Panc1 (cell line): ENCODE measurements around the gene C1orf210. TPM values are rescaled to one million over a fixed set of nuclear protein-coding genes. Genes with fewer than 3 reads are reported as not detected.

Experiments
- ATAC-seq: fragments of 200-7000 bp; cut with Tn5 transposase; 2 replicates; pipeline ENCODE4 v1.9.1; 2020; ENCODE audit warnings: mild to moderate bottlenecking, moderate library complexity
- BruUV-seq: library from RNA; stranded (reverse); fragments of 400-500 nt; replicated peaks from 2 replicates; lab custom pipeline; 2021; lab: Mats Ljungman, UMichigan
- CTCF ChIA-PET: fragments of 300-600 bp; sonication (Branson Sonifier 250); formaldehyde crosslinking; loops from one replicate; lab custom pipeline; 2022; ENCODE audit warnings: antibody characterized with exemption; lab: Charles Lee
- POLR2A ChIA-PET: fragments of 300-600 bp; sonication (Branson Sonifier 250); formaldehyde crosslinking; loops from one replicate; lab custom pipeline; 2022; ENCODE audit warnings: antibody characterized with exemption; lab: Charles Lee
- DNase-seq: peaks from one replicate; pipeline ENCODE4 v3.0.0-alpha.2; 2010; ENCODE audit warnings: low read depth, low spot score
- H3K27ac ChIP-seq: 2 replicates; pipeline ENCODE4 v1.5.1; 2011; ENCODE audit warnings: mild to moderate bottlenecking, low read length, inconsistent platforms
- H3K27me3 ChIP-seq: fragments of 200-500 bp; sonication (Bioruptor generic); 2 replicates; pipeline ENCODE4 v1.6.0; 2014; ENCODE audit warnings: low read length, inconsistent platforms; ENCODE audit not compliant: control insufficient read depth, insufficient read depth
- H3K36me3 ChIP-seq: fragments of 200-500 bp; sonication (Bioruptor generic); 2 replicates; pipeline ENCODE4 v1.5.1; 2014; ENCODE audit warnings: inconsistent platforms, mild to moderate bottlenecking, low read length, moderate library complexity; ENCODE audit not compliant: control insufficient read depth, insufficient read depth
- H3K4me1 ChIP-seq: 2 replicates; pipeline ENCODE4 v1.5.1; 2011; ENCODE audit warnings: inconsistent platforms, mild to moderate bottlenecking, low read length, moderate library complexity; ENCODE audit not compliant: control insufficient read depth, insufficient read depth
- H3K4me3 ChIP-seq, 2 experiments: 2 replicates each; pipeline ENCODE4 v1.5.1; 2011 to 2012; ENCODE audit warnings: low read depth in 2 of 2, low read length in 2 of 2, mild to moderate bottlenecking in 2 of 2, inconsistent platforms in 1 of 2, moderate library complexity in 1 of 2
- H3K9me3 ChIP-seq: fragments of 200-500 bp; sonication (Bioruptor generic); 2 replicates; pipeline ENCODE4 v1.5.1; 2014; ENCODE audit warnings: low read depth, mild to moderate bottlenecking, inconsistent platforms, low read length, moderate library complexity; ENCODE audit not compliant: control insufficient read depth, insufficient read depth
- POLR2AphosphoS5 ChIP-seq: IDR thresholded peaks from 2 replicates; pipeline ENCODE4 v1.6.1; 2012; ENCODE audit warnings: mild to moderate bottlenecking, low read depth, low read length, moderate library complexity
- SIN3A ChIP-seq: IDR thresholded peaks from 2 replicates; pipeline ENCODE4 v1.6.1; 2012; ENCODE audit warnings: low read depth, mild to moderate bottlenecking, low read length, moderate library complexity, borderline replicate concordance; ENCODE audit not compliant: insufficient read depth
- TCF7L2 ChIP-seq: IDR thresholded peaks from 2 replicates; pipeline ENCODE4 v1.6.1; 2011; ENCODE audit warnings: mild to moderate bottlenecking, low read depth, low read length, inconsistent platforms
- in situ Hi-C: cut with HindIII; loops from 2 replicates; pipeline ENCODE4 v1.10.0; 2016; ENCODE audit warnings: low sequenced_read_pairs, low pct_unique_long_range_greater_than_20kb
- intact Hi-C: fragments of 100-400 bp; cut with micrococcal nuclease; formaldehyde crosslinking; loops from one replicate; pipeline ENCODE4 v1.10.0; 2022; ENCODE audit not compliant: unreplicated experiment
- total RNA-seq: library from RNA; stranded (reverse); gene quantifications from one replicate; pipeline ENCODE4 v1.2.1, GENCODE V29; 2021; ENCODE audit not compliant: unreplicated experiment
- TF ChIP-seq, protein P1 (sequence below), 2 experiments: IDR thresholded peaks; 2 replicates each; pipeline ENCODE4 v1.6.1; 2011 to 2012; ENCODE audit warnings: low read depth in 2 of 2, control low read depth in 1 of 2, low read length in 1 of 2, mild to moderate bottlenecking in 1 of 2, moderate library complexity in 1 of 2; ENCODE audit not compliant: insufficient read depth in 1 of 2
- TF ChIP-seq, protein P2 (sequence below): fragments of 450-650 bp; IDR thresholded peaks from 2 replicates; pipeline ENCODE4 v1.5.1; 2017; ENCODE audit warnings: mild to moderate bottlenecking

Gene C1orf210
- total RNA-seq, 1 experiment from 2014 or later, result not detected

DNA sequence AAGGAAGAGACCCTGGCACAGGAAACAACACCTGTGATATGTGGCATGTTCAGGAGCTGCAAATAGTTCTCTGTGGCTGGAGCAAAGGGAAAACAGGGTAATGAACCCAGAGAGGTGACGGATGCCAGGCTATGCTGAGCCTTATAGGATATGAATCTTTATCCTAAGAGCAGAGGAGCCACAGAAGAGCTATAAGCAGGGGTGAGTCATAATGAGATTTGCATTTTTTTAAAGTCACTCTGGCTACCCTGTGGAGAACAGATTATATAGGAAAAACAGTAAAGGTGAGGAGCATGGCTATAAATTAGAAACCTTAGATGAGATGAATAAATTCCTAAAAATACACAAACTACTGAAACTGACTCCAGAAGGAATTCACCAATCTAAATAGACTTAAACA, 39.4 kb upstream of the C1orf210 start:
- ChIA-PET CTCF (no interaction called here), POLR2A (no interaction called here)
- H3K27me3 ChIP-seq, result no peaks in the 10 kb centered on the region
- intact Hi-C loops, result no loop called here
- no peak overlapping the region for H3K27ac ChIP-seq
- BruUV-seq, result no TSS peak
- H3K9me3 ChIP-seq, result no peaks in the 10 kb centered on the region
- ATAC-seq (no peak), DNase-seq (no peak)
- in situ Hi-C loops, result no loop called here
- no peak overlapping the region for H3K4me3 ChIP-seq
- TF ChIP-seq SIN3A (no peak), POLR2AphosphoS5 (no peak), TCF7L2 (no peak)
- TF ChIP-seq, protein P1, sequence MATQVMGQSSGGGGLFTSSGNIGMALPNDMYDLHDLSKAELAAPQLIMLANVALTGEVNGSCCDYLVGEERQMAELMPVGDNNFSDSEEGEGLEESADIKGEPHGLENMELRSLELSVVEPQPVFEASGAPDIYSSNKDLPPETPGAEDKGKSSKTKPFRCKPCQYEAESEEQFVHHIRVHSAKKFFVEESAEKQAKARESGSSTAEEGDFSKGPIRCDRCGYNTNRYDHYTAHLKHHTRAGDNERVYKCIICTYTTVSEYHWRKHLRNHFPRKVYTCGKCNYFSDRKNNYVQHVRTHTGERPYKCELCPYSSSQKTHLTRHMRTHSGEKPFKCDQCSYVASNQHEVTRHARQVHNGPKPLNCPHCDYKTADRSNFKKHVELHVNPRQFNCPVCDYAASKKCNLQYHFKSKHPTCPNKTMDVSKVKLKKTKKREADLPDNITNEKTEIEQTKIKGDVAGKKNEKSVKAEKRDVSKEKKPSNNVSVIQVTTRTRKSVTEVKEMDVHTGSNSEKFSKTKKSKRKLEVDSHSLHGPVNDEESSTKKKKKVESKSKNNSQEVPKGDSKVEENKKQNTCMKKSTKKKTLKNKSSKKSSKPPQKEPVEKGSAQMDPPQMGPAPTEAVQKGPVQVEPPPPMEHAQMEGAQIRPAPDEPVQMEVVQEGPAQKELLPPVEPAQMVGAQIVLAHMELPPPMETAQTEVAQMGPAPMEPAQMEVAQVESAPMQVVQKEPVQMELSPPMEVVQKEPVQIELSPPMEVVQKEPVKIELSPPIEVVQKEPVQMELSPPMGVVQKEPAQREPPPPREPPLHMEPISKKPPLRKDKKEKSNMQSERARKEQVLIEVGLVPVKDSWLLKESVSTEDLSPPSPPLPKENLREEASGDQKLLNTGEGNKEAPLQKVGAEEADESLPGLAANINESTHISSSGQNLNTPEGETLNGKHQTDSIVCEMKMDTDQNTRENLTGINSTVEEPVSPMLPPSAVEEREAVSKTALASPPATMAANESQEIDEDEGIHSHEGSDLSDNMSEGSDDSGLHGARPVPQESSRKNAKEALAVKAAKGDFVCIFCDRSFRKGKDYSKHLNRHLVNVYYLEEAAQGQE (IDR thresholded peaks at IDR 0.05; ENCODE audit: insufficient read depth in 1 of 2, low read depth in 2 of 2, low read length in 1 of 2), result no peak
- TF ChIP-seq, protein P2, sequence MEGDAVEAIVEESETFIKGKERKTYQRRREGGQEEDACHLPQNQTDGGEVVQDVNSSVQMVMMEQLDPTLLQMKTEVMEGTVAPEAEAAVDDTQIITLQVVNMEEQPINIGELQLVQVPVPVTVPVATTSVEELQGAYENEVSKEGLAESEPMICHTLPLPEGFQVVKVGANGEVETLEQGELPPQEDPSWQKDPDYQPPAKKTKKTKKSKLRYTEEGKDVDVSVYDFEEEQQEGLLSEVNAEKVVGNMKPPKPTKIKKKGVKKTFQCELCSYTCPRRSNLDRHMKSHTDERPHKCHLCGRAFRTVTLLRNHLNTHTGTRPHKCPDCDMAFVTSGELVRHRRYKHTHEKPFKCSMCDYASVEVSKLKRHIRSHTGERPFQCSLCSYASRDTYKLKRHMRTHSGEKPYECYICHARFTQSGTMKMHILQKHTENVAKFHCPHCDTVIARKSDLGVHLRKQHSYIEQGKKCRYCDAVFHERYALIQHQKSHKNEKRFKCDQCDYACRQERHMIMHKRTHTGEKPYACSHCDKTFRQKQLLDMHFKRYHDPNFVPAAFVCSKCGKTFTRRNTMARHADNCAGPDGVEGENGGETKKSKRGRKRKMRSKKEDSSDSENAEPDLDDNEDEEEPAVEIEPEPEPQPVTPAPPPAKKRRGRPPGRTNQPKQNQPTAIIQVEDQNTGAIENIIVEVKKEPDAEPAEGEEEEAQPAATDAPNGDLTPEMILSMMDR, result no peak
- H3K36me3 ChIP-seq, result no peaks in the 10 kb centered on the region
- no peaks in the 10 kb centered on the region for H3K4me1 ChIP-seq

DNA sequence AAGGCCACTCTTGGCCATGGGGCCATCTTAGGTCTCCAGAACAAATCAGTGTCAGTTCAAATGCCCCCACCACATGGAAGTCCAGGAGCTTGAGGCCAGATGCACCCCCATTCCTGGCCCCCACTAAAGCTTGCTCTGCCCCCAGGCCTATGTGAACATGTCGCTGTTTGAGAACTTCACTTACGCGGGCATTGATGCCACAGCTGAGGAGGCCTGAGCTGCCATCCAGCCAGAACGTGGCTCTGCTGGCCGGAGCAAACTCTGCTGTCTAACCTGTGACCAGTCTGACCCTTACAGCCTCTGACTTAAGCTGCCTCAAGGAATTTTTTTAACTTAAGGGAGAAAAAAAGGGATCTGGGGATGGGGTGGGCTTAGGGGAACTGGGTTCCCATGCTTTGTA, 37.1 kb upstream of the C1orf210 start:
- intact Hi-C loops, result no loop called here
- TF ChIP-seq SIN3A (no peak), POLR2AphosphoS5 (no peak), TCF7L2 (no peak)
- TF ChIP-seq, protein P2, result no peak
- TF ChIP-seq, protein P1 (IDR thresholded peaks at IDR 0.05; ENCODE audit: insufficient read depth in 1 of 2, low read depth in 2 of 2, low read length in 1 of 2), result no peak
- Histone ChIP-seq H3K9me3 (no peaks in the 10 kb centered on the region), H3K4me3 (no peak overlapping the region), H3K36me3 (no peaks in the 10 kb centered on the region), H3K27ac (no peak overlapping the region), H3K27me3 (no peaks in the 10 kb centered on the region), H3K4me1 (no peaks in the 10 kb centered on the region)
- ATAC-seq, result no peak
- in situ Hi-C loops, result no loop called here
- CTCF ChIA-PET, result no interaction called here
- DNase-seq, result no peak
- POLR2A ChIA-PET, result no interaction called here
- BruUV-seq, result no TSS peak
